Activated naive CD8-positive, alpha-beta T cell (primary cell): ENCODE results near the gene CLECL1.

Experiments used
- H3K27ac Mint-ChIP-seq: one replicate; pipeline ENCODE4 v1.8.0; 2021; ENCODE audit warnings: mixed read lengths
- H3K27me3 Mint-ChIP-seq: one replicate; pipeline ENCODE4 v1.8.0; 2021; ENCODE audit warnings: mixed read lengths
- H3K36me3 Mint-ChIP-seq: one replicate; pipeline ENCODE4 v1.8.0; 2021; ENCODE audit warnings: mixed read lengths
- H3K4me1 Mint-ChIP-seq: one replicate; pipeline ENCODE4 v1.8.0; 2021; ENCODE audit warnings: low read depth, mixed read lengths
- H3K4me3 Mint-ChIP-seq: one replicate; pipeline ENCODE4 v1.8.0; 2021; ENCODE audit warnings: mild to moderate bottlenecking, mixed read lengths
- H3K9me3 Mint-ChIP-seq: one replicate; pipeline ENCODE4 v1.8.0; 2021; ENCODE audit warnings: low read depth, mixed read lengths

Gene CLECL1

DNA sequence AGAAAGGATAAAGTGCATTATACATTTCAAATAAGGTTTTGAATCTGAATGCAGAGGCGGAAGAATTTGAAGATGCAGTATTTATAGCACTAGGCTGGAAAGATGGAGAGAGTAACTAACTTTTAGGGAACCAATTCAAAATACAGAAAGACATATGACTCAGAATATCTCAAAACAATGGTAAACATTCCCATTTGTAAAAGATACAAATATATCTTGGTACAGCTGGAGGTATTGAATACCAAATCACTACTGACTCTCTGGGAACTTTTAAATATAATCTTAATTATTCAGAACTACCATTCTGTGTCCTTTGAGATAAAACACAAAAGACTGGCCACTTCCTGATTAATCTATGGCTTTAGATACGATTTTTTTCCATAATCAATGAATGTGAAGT, 22.7 kb upstream of the CLECL1 start:
- H3K4me3 Mint-ChIP-seq, result peak overlapping the region; percentile 100
- peaks cover 65% of the 10 kb centered on the region for H3K36me3 Mint-ChIP-seq
- no peaks in the 10 kb centered on the region for H3K9me3 Mint-ChIP-seq
- H3K4me1 Mint-ChIP-seq, result peaks cover 44% of the 10 kb centered on the region
- H3K27me3 Mint-ChIP-seq, result no peaks in the 10 kb centered on the region
- H3K27ac Mint-ChIP-seq, result peak overlapping the region; percentile 90

GRCh38 chr12:9755035-9755434, 22.1 kb upstream of the CLECL1 start:
- Mint-ChIP-seq H3K36me3 (peaks cover 64% of the 10 kb centered on the region), H3K9me3 (no peaks in the 10 kb centered on the region), H3K27me3 (no peaks in the 10 kb centered on the region), H3K4me1 (peaks cover 47% of the 10 kb centered on the region), H3K27ac (peak overlapping the region; percentile 90), H3K4me3 (peak overlapping the region; percentile 100)

GRCh38 chr12:9754099-9754927, 21.4 kb upstream of the CLECL1 start:
- Mint-ChIP-seq H3K27ac (peak overlapping the region; percentile 90), H3K9me3 (no peaks in the 10 kb centered on the region), H3K36me3 (peaks cover 58% of the 10 kb centered on the region), H3K4me1 (peaks cover 47% of the 10 kb centered on the region), H3K27me3 (no peaks in the 10 kb centered on the region), H3K4me3 (peak overlapping the region; percentile 100)

DNA sequence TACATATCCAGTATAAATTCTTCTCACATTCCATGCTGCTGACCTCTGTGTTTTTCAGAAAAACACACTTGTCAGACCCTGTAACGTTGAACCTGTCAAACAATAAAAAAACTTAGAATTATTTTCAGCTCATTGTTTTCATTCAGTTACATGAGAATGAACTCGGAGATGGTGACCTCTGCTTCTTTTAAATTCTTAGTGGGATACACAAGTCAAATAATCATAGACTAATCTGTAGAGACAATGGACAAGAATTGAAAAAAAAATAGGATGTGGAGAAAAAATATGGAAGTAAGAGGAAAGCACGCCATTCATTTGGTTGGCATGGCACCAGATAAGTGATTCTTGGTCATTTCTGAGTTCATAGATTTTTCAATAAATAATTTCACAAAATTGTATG, 20.6 kb upstream of the CLECL1 start:
- Mint-ChIP-seq H3K36me3 (peaks cover 56% of the 10 kb centered on the region), H3K27ac (peak overlapping the region; percentile 90)

DNA sequence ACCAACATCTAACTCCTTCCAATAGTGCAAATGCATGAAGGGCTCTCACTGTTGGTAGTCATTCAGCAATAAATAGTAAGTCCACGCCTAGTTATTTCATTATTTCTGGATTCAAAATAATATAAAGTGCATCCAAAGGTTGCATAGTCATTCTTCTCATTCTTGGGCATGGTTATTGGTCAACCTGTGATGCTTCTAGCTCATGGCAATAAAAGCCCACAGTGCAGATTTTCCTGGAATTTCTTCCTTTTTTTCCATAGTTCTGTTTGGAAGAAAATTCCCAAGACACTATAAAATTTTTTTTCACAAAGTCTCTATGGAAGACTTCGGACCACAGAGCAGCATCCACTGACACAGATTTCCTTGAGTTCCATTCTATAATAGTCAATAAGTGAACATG, 20.2 kb upstream of the CLECL1 start:
- H3K27ac Mint-ChIP-seq, result peak overlapping the region; percentile 90
- no peaks in the 10 kb centered on the region for H3K9me3 Mint-ChIP-seq
- H3K36me3 Mint-ChIP-seq, result peaks cover 51% of the 10 kb centered on the region
- H3K4me1 Mint-ChIP-seq, result peaks cover 49% of the 10 kb centered on the region
- peak overlapping the region; percentile 100 for H3K4me3 Mint-ChIP-seq
- no peaks in the 10 kb centered on the region for H3K27me3 Mint-ChIP-seq

More for the DNA sequence above, 20.6 kb upstream of the CLECL1 start:
- peaks cover 49% of the 10 kb centered on the region for H3K4me1 Mint-ChIP-seq
- H3K4me3 Mint-ChIP-seq, result peak overlapping the region; percentile 100
- H3K27me3 Mint-ChIP-seq, result no peaks in the 10 kb centered on the region
- no peaks in the 10 kb centered on the region for H3K9me3 Mint-ChIP-seq

- Mint-ChIP-seq H3K27me3 (no peaks in the 10 kb centered on the region), H3K4me3 (peak overlapping the region; percentile 100), H3K27ac (peak overlapping the region; percentile 90), H3K36me3 (peaks cover 44% of the 10 kb centered on the region), H3K9me3 (no peaks in the 10 kb centered on the region), H3K4me1 (peaks cover 49% of the 10 kb centered on the region)
These were observed 19.4 kb upstream of the CLECL1 start for GRCh38 chr12:9752145-9752933.

DNA sequence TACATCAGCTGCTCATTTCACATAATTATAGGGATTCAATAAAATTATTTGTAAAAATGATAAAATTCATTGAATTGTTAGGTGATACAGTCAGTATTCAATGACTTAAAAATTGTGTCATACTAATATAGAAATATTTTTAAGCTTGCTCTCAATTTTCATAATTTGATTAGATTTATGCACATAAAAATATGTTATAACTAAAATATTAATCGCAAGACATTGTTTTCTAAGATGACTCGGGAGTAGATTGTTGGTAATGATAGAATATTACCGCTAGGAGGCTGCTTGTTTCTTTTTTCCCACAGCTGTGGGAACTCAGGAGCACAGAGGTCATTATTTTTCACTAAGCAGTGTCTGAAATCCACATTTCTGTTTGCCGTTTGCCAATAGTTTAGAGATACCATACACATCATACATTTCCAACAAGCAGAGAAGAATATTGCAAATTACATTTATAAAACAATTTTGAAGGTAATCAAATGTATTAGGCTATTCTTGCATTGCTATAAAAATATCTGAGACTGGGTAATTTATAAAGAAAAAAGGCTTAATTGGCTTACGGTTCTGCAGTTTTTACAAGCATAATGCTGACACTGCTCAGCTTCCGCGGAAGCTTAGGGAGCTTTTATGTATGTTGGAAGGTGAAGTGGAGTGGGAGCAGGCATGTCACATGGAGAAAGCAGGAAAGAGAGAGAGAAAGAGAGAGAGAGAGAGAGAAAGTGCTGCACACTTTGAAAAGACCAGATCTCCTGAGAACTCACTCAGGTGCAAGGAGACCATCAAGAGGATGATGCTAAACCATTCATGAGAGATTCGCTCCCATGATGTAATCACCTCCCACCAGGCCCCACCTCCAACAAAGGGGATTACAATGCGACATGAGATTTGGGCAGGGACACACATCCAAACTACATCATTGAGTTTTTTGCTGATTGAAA, 18.6 kb upstream of the CLECL1 start:
- H3K27ac Mint-ChIP-seq, result peak overlapping the region; percentile 88
- peaks cover 48% of the 10 kb centered on the region for H3K4me1 Mint-ChIP-seq
- H3K9me3 Mint-ChIP-seq, result no peaks in the 10 kb centered on the region
- H3K36me3 Mint-ChIP-seq, result peaks cover 37% of the 10 kb centered on the region
- H3K4me3 Mint-ChIP-seq, result peak overlapping the region; percentile 100
- no peaks in the 10 kb centered on the region for H3K27me3 Mint-ChIP-seq

DNA sequence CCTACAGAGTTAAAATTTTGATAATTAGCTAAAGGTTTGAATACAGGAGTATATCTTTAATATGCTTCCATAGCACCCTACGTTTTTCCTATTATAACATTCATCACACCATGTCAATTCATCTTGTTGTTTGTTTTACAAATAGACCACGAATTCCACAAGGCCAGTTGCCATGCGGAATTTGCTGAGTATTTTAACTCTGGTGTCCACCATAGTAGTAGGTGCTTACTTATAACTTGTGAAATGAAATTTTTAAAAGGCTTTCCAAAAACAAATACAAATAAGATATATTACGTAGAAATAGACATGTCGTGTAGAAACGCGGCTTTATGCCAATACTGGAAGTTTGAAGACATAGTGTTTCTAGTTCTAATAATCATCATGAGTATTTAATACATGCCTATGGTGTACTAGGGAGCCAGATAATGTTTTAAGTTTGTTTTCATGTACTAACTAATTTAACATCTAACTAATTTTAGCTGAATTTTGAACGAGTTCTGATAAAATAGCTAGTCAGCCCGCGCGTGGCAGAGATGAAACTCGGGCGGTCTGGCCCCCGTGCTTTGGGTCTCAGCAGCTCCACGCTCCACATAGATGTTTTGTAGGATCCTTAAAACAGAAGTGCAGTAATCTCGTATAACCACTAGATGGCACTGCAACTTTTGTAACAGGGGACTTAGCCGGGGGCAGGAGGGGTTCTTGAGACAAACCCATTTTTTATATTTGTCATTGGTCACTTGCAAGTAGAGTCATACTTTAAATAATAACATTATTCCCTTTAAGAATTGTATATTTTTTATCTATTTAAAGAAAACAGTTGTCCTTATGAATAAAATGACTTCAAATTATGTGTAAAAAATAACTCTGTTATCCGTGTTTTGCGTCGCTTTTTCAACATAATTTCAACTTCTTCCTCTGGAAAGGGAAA, 17.6 kb upstream of the CLECL1 start:
- Mint-ChIP-seq H3K4me3 (peak overlapping the region; percentile 56), H3K27ac (peak overlapping the region; percentile 88), H3K9me3 (no peaks in the 10 kb centered on the region), H3K36me3 (peaks cover 32% of the 10 kb centered on the region), H3K4me1 (peaks cover 44% of the 10 kb centered on the region), H3K27me3 (no peaks in the 10 kb centered on the region)

GRCh38 chr12:9749640-9750039, 16.7 kb upstream of the CLECL1 start:
- Mint-ChIP-seq H3K9me3 (no peaks in the 10 kb centered on the region), H3K4me1 (peaks cover 42% of the 10 kb centered on the region), H3K27me3 (no peaks in the 10 kb centered on the region), H3K27ac (no peak overlapping the region), H3K36me3 (peaks cover 23% of the 10 kb centered on the region), H3K4me3 (no peak overlapping the region)

GRCh38 chr12:9745199-9745598, 12.3 kb upstream of the CLECL1 start:
- Mint-ChIP-seq H3K4me3 (no peak overlapping the region), H3K36me3 (peaks cover 2% of the 10 kb centered on the region), H3K4me1 (peaks cover 47% of the 10 kb centered on the region), H3K27ac (peak overlapping the region; percentile 35), H3K9me3 (peaks cover 4% of the 10 kb centered on the region), H3K27me3 (no peaks in the 10 kb centered on the region)

GRCh38 chr12:9742661-9743060, 9.8 kb upstream of the CLECL1 start:
- Mint-ChIP-seq H3K9me3 (peaks cover 4% of the 10 kb centered on the region), H3K4me3 (peak overlapping the region; percentile 79), H3K27me3 (no peaks in the 10 kb centered on the region), H3K27ac (peak overlapping the region; percentile 88), H3K4me1 (peaks cover 63% of the 10 kb centered on the region), H3K36me3 (peaks cover 2% of the 10 kb centered on the region)

DNA sequence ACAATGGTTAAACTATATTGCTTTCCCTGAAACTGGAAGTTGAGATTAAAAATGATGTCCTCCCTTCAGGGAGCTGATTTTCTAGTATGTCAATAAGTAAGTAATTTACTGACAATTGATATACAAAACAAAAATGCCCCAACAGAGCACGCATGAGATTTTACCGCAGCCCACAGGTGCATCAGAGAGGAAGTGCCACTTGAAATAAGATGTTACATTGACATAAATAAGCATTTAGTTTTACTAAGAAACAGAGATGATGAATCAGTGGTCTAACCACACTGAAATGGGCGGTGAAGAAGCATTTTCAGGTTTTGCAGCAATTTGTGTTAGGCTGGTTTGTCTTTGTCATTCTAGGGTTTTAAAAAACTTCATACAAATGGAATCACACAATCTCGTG, 8.8 kb upstream of the CLECL1 start:
- peak overlapping the region; percentile 75 for H3K4me3 Mint-ChIP-seq
- peaks cover 4% of the 10 kb centered on the region for H3K9me3 Mint-ChIP-seq
- no peaks in the 10 kb centered on the region for H3K27me3 Mint-ChIP-seq
- peak overlapping the region; percentile 88 for H3K27ac Mint-ChIP-seq
- H3K36me3 Mint-ChIP-seq, result peaks cover 2% of the 10 kb centered on the region
- peaks cover 72% of the 10 kb centered on the region for H3K4me1 Mint-ChIP-seq

DNA sequence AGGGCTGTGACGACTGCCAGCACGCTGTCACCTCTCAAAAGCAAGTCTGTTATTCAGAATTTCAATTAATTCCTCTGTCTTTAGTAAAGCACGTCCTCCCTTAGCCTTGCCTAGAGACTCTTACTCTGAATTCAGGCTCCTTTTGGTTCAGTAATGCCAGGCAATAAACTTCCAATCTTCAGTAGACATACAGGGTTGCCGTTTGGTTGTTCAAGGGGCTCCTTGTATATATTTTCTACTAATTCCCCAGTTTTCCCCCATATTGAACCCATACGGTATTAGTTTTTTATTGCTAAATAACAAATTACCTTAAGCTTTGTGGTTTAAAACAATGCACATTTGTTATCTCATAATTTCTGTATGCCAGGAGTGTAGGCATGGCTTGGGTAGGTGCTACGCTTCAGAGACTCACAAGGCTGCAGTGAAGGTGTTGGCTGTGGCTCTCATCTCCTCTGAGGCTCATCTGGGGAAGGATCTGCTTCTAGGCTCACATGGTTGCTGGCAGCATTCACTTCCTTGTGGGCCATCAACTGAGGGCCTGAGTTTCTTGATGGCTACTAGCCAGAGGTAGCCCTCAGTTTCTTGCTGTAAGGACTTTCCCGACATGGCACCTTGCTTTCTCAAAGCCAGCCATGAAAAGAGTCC, 7.3 kb upstream of the CLECL1 start:
- Mint-ChIP-seq H3K9me3 (peaks cover 4% of the 10 kb centered on the region), H3K4me3 (peak overlapping the region; percentile 27), H3K27ac (peak overlapping the region; percentile 64), H3K4me1 (peaks cover 79% of the 10 kb centered on the region), H3K27me3 (no peaks in the 10 kb centered on the region), H3K36me3 (peaks cover 2% of the 10 kb centered on the region)
